Renal pelvis (tissue), 4 donors: ENCODE results near the gene FAT4. TPM values are rescaled to one million over a fixed set of nuclear protein-coding genes. Genes with fewer than 3 reads are reported as not detected.

Experiments
- DNase-seq: peaks from one replicate; pipeline ENCODE4 v3.0.0-alpha.2; 2013
- polyA plus RNA-seq, 3 donors: library from polyadenylated mRNA; unstranded; fragments of 120-200 nt; gene quantifications; one replicate each; pipeline ENCODE4 v1.2.1, GENCODE V29; 2013; ENCODE audit not compliant: insufficient read length in 3 of 3

The FAT4 gene
- polyA plus RNA-seq, 3 donors = 28.4 to 30.9 (median 30.0) TPM

- DNase-seq = no peak
Observed at GRCh38 chr4:125360727-125361126, 46.0 kb downstream of the FAT4 start.
